ENCODE measurements around the gene GFPT2.

- TF ChIP-seq CTCF (IDR thresholded peaks at IDR 0.05) (no peak), HDAC2 (IDR thresholded peaks at IDR 0.05) (no peak), REST (IDR thresholded peaks at IDR 0.05) (no peak), JUN (IDR thresholded peaks at IDR 0.05) (no peak)
Observed at GRCh38 chr5:180313677-180314505, 39.2 kb downstream of the GFPT2 start.
